NCI-H1105 (cell line): ENCODE data around the gene STIMATE.

ENCODE experiments used
- DNase-seq: peaks from one replicate; lab custom pipeline; 2025; lab: John Stamatoyannopoulos, UW

The STIMATE gene

DNA sequence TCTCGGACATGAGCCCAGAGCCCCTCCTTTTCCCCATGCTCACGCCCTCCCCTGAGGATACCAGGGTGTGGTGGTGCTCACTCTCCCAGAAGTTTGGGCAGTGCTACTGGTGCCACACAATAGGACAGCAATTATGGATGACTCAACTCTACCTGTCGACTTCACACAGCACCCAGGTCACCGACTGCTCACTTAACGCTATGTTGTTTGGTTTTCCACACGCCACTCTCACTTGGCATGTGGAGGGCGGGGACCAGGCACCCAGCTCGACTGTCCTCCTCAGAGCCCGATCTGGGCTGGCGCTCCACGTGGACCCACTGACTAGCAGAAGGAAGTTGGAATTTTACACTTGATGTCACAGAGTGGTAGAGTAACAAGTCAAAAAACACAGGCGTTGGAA lies 30.9 kb downstream of the STIMATE start:
- DNase-seq: no peak

DNA sequence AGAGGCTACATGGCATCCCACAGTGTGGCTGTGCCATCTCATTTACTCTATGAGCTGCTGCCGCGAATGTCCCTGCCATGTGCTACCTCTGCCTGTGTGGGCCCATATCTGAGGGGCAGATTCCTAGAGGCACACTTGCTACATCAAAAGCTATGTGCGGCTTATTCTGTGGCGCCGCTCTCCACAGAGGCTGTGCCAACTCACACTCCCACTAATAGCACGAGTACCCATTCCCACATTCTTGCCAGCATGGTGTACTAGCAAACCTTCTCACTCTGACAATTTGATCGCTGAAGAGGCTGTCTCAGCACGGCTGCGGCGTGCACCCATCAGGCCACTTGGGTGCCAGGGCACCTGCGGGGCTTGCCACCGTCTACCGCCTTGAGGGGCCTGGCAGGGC lies 31.4 kb downstream of the STIMATE start:
- peak; percentile 77 for DNase-seq

DNA sequence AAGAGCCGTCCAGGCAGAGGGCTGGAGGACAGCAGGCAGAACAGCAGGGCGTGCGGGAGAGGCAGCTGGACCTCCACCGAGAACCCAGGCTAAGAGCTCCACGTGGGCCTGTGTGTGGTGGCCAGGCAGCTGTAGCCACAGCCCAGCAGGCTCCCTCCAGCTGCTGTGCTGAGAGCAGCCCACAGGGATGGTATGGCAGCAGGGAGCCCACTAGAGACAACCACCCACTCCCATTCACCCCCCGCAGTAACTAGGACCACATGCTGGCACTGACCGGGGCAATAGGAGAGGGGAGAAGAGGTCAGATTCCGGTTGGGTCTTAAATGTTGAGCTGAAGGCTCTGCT lies 37.0 kb downstream of the STIMATE start:
- no peak for DNase-seq

DNA sequence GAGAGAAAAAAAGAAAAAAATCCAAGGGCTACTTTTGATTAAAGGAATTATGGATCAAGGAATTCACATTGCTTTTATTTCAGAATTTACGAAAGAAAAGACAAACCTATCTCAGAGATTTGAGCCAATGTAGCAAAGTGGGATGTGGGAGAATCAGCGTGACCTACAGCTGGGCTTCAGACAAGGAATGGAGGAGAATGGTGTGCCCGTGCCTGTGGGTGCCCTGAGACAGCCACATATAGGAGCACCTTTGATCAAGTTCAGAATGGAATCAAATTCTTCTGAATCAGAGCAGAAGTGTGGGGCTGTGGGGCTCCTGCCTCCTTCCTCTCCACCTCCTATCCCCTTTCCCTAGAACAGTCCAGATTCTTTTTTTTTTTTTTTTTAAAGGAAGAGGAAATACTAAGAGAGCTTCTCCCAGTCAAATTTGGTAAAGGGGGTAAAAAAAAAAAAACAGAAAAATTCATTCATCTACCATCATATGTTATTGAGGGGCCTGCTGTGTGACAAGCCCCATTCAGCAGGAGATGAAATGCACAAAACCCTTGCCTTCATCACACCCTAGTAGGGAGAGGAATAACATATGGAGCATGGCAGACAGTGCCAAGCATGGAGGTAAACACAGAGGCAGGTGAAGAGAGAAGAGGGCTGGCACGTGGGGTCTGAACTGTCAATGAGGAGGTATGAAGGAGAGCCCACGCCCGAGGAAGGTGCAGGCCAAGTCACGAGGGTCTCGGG lies 37.5 kb downstream of the STIMATE start:
- no peak for DNase-seq

DNA sequence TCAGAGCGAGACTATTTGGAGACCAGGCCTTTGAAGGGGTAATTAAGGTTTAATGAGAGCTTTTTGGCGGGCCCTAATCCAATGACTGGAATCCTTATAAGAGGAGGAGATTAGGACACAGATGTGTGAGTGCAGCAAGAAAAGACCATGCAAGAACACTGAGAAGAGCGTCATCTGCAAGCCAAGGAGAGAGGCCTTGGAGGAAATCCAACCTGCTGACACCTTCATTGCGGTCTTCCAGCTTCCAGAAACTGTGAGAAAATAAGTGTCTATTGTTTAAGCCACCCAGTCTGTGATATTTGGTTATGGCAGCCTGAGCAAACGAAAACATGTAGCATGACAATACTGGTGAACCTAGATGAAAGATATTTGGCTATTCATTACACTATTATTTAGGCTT lies 39.5 kb downstream of the STIMATE start:
- no peak for DNase-seq

DNA sequence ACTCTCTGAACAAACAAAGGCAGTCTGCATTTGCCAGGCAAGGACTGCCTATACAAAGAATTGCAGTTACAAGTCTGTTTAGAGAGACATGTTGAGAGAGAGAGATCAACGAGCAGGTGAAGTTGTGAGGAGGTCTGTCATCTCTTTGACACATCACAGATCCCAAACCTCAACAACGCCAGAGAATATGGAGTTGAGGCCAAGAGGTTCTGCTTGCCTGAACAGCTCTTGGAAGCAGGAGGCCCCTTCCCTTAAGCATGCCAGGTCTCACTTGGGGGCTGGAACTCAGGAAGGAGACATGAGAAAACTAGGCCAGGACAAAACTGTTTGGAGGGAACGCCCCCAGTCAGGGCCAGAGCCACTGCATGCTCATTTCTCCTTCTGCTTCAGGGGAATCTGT lies 40.2 kb downstream of the STIMATE start:
- no peak for DNase-seq

DNA sequence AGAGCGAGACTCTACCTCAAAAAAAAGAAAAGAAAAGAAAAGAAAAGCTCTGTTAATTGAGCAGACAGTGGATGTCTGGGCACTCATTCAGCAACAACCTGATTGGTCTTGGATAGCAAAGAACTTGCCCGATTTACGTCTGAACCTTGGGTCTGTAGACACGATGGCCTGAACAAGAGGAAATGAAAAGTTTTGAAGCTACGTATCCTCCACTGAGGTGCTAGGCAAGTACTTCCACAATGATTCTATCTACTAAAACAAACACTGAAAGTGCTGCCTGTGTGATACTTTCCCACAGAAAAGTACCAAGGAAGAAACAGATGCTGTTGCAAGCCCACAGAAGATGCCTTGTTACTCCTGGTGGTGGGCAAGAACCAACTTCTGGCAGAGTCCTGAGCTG lies 40.7 kb downstream of the STIMATE start:
- no peak for DNase-seq

DNA sequence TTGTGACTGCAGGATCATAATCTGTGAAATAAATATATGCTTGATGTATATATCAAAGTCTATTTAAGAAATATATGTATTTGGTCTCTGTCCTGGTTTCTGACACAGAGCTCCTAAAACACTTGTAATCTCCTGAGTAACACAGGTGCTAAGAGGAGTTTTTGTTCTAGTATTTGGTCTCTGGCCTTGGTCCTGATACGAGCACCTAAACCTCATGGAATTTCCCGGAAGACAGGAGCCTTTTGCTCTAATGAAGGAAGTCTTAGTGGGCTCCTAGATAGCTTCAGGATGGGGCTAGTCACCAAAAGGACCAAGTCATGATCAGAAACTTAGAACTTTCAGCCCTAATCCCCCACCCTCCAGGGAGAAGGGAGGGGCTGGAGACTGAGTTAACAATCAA lies 43.3 kb downstream of the STIMATE start:
- no peak for DNase-seq

DNA sequence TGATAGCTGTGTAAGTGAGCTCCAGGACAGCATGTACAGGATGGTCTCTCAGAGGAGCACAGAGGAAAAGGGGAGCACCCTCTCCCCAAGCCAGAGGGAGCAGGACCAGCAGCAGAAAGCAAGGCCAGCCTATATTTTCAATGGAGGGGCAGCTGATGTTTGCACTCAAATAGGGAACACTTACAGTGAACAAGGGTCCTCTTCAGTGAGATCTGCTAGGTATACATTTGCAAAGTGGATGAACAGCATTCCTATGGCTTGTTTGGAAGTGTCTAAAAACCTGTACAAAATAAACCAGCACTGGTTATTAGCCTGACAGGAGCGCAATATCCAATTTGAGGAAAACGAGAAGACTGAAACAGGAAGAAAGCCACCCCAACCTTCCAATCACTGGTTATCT lies 44.9 kb downstream of the STIMATE start:
- no peak for DNase-seq

DNA sequence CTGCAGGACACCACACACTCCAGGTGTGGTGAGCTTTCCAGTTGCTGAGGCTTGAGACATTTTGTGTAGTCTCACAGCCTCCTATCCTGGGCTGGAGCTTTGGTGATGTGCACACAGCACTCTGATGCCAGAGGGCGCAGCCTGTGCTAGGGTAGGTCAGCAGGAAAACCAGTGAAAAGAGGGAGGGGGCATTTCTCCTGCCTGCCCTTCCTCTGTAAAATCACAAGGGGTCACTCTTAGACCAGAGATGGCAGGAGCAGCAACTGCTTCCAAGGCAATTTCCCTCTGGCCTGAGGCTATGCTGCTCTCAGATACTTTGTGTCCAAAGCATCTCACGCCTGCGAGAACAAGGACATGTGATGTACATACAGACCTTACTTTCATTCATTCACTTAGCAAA lies 46.0 kb downstream of the STIMATE start:
- peak; percentile 15 for DNase-seq

DNA sequence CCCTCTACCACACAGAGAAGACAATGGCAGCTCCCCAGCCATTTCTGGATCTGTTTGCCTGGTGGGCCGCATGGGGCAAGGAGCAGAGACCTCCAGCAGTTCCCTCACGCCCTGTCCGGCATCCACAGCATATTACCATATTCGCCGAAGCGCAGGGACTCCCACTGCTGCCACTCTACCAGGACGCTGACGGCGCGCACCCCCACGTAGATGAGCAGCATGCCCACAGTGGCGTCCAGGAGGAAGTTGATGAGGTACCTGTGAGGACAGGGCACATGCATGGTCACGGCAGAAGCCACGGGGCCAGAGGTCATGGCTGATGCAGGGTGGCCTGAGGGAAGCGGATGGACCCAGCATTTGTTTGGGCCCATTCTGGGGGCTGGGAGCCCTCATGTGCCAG lies 47.7 kb downstream of the STIMATE start:
- no peak for DNase-seq

DNA sequence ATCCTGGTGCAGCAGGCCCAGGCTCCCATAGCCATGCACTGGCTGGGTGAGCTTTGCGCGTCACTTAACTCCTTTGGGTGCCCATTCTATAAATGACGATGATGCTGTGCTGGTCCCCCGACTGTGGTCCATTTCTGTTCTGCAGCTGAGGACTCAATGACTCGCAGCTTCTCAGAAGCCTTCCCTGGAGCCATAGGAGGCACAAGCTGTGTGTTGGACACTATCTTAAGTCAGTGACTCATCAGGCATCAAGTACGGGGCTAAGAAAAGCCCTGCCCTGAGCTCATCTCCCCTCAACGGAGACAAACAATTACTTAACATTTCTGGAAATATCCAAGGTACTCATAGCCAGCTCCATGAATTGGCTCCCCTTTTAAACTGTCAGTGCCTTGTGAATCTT lies 48.7 kb downstream of the STIMATE start:
- DNase-seq: no peak

DNA sequence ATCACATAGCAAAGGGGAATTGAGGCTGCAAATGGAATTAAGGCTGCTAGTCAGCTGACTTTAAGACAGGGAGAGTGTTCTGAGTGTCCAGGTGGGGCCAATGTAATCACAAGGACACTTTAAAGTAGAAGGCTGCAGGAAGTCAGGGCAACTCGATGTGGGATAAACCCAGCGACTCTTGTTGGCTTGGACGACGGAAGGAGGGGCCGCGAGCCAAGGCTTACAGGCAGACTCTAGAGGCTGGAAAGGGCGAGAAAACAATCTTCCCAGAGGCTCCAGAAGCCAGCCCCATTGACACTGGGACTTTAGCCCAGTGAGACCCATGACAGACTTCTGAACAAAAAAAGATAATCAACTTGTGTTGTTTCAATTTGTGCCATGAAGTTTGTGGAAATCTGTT lies 49.6 kb downstream of the STIMATE start:
- no peak for DNase-seq

DNA sequence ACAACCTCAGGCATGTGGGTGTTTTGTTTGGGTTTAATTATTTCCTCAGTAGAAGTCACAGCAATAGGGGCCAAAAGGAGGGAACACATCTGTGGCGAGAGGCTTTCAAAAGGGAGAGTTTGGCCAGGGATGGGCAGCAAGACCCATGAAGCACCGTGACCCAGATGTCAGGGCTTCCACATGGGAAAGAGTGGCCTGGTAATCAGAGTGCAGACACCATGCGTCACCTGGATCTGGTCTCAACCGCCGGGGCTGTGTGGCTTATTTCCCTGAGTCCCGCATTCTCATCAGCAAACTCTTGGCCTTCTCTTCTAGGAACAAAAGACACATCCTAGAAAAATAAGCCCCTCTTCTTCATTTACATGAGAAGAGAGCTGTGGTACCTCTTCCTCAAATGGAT lies 50.1 kb downstream of the STIMATE start:
- no peak for DNase-seq

DNA sequence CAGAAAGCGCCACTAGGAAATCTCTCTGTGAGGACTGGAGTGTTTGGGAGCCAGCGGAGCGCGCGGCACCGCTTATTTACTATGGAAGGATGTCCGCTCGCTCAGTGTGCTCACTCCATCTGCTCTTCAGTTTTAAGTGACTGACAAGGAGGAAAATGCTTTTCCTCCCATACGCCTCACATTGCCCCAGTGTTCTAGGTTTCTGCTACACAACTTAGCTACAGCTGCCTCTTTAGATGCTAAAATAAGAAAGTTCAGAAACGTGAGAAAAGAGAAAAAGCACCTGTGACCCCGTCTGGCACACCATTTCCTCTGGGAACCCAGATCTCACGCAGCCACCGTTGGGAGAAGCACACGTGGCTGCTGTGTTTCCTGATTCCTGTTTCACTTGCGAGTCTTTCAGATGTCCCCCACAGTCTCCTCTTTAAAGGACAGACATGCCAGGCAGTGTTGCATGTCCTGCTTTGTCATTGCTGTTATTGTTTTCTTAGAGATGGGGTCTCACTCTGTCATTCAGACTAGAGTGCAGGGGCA lies 50.8 kb downstream of the STIMATE start:
- no peak for DNase-seq

DNA sequence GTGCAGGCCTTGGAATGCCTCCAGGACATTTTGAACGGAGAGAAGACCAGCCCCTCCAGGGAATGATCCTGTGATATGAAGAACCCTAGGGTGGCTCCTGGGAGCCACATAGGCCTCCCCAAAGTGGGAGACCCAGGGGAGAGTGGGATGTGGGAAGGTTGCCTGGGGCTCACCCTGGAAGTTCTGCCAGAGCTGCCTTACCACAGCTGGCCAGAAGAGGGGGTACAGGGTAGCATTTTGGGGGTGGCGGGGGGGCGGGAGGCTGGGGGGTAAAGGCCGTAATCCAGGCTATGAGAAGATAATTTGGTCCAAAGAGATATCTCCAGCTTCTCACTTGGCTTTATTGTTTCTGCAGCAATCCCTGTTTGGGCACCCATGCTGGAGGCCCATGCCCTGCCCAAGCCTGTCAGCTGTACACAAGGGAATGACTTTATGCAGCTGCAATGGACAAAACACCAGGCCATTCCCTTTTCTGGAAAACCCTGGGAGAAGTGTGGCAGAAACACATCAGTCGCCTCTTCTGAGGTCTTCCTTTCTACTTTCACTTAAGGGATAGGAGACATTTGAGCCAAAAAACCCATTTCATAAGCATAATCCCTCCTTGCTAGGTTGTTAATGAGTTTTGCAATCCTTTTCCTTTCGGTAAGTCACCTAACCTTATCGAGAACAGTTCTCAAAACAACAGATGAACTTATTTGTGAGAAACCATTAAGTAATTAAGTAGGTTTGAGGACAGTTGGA lies 51.5 kb downstream of the STIMATE start:
- DNase-seq: no peak

DNA sequence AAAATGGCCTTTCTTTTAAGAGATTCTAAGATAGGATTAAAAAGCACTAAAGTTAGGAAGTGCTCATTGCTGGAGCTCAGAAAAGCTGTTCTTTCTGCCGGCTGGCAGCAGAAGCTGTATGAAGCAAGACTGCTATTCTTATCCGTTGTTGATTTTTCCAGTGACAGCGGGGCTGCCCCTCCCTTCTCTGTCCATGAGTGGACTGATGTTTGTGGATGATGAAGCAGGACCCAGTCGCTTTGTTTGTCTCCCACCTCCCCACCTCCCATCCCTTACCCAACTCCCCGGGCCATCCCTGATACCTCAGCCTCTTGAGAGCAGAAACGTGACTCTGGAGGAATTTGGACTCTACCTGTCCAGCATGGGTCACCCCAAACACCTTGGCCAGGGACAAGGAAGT lies 52.2 kb downstream of the STIMATE start:
- no peak for DNase-seq

DNA sequence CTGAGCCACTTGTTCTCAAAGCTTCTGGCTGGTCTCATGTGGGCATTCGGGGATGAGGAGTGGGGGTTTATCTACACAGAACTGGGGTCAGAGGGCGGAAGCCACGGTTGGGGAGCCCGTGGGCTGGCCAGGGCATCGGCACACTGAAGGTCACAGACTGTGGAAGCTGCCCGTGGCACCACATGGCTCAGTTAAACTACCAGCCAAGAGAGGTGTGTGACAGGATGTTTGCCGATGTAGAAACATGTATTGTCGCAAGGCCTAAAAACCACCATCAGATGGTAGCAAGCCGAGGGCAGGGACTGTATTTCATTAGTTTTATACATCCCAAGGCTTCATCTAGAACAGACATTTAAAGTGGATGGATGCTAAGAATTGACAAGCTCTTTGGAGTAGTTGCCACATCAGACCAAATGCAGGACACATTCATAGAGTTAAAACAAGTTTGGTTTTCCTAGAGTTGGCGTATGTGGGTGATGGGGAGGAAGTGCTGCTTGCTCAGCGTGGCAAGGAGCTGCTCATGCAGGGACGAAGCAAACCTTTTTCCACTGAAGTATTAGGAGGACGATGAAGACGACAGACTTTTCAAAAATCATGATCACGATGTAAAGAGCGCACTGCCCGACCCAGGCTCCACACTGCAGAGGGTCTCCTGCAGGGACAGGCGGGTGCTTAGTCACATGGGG lies 52.9 kb downstream of the STIMATE start:
- no peak for DNase-seq

DNA sequence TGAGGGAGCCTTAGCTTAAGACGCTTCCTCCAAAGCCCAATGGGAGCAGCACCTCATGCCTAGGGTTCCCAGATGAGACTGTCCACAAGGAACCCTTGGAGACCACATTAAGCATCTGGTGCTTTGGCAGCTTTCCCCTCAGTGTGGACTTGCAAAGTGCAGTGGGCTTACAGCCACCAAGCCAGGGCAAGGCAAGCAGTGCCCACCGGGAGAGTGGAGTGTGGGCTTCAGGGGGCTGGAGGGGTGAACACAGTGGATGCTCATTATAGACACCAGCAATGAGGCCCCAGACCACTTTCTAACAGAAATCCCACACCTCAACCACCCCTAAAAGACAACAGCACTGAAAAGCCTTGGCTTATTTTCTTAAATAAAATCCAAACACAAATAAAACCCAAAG lies 53.5 kb downstream of the STIMATE start:
- no peak for DNase-seq

DNA sequence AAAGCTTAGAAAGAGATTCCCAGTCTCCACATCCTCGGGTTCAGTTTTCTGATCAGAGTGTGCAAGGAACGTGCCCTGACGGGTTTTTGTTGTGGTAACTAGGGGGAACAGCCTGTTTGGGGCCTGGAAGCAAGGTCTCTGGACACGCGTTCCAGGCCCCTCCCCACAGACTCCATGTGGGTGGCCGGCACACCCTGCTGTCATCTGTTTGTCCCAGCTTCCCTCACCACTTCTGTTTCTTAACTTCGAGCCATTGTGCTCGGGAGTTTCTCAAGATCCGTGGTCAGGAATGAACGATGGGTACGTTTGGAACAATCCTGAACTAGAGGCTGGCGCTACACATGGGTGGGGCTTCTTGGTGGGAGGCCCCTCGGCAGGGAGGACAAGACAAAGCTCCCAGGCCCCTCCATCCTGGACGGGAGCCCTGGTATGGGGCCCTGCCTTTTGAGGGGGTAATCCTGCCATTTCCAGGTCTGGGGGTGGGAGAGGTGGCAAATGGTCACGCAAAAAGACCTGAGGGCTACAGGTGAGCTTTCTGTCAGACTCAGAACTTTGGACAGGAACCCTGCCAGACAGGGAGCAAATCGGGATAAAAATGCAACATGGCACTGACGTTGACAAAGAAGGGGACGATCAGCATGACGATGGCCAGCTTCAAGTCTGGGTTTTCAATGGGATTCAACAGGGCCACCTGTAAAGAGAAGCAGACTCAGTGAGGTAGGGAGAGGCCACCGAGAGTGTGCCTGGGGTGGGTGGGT lies 54.1 kb downstream of the STIMATE start:
- no peak for DNase-seq

DNA sequence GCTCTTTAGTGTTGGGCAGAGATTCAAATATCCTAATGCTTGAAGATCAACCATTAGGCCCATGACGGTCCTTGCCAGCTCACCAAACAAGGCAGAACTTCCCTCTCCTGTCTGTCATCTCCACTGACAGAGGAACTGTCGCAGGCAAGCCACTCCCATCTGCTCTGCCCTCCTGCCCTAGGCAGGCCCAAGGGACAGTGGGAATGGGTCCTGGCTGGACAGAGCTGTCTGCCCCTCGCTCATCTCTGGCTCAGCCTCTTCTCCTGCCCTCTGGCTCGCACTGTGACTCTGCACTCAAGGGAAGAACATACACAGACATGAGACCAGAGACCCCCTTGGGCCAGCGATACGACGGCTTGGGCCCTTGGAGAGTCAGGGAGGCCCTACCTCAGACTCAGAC lies 54.9 kb downstream of the STIMATE start:
- DNase-seq: no peak

DNA sequence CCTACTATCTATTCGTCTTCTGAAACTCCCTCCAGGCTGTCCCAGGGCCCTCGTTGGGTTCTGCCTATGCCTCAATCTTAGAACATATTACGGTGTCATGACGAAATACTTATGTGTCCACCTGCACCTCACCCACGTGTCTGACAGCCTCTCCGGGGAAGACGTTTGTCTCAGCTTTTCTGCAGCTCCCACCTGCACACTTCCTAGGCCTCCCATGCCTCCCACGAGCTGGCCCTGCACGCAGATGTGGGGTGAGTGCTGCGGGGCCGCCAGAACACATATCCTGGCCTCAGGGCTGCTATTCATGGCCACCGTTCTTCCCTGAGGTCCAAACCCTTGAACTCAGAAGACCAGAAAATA lies 55.4 kb downstream of the STIMATE start:
- no peak for DNase-seq
